Keratinocyte (primary cell): ENCODE results near the gene ZNF708. TPM values are rescaled to one million over a fixed set of nuclear protein-coding genes. Genes with fewer than 3 reads are reported as not detected.
"Not testable (repeated sequence)": the region's sequence is repeated elsewhere in the genome, so short reads cannot be mapped to it uniquely, and the experiment has no call there.

ENCODE experiments used
- DNase-seq: peaks from one replicate; pipeline ENCODE4 v3.0.0-alpha.2; 2011; ENCODE audit warnings: low read depth, missing footprints, low spot score
- FAIRE-seq: peaks from 2 replicates; lab custom pipeline; 2011; peaks lifted over from hg19 to GRCh38; lab: Jason Lieb, UNC
- H2AFZ ChIP-seq: 2 replicates; pipeline ENCODE4 v1.6.0; 2012; ENCODE audit warnings: low read length, control low read depth, inconsistent platforms; ENCODE audit not compliant: control insufficient read depth
- H3K27ac ChIP-seq: 2 replicates; pipeline ENCODE4 v1.5.1; 2011; ENCODE audit warnings: low read length; ENCODE audit not compliant: control insufficient read depth, insufficient read depth
- H3K27me3 ChIP-seq: 3 replicates; pipeline ENCODE4 v1.6.0; 2011; ENCODE audit warnings: low read length; ENCODE audit not compliant: control insufficient read depth, insufficient read depth; ENCODE audit errors: extremely low read depth
- H3K36me3 ChIP-seq, 2 experiments: 2 replicates in 1 of 2; 3 replicates in 1 of 2; pipeline ENCODE4 v1.5.1; 2011; ENCODE audit warnings: low read length in 2 of 2, mild to moderate bottlenecking in 1 of 2; ENCODE audit not compliant: control insufficient read depth in 2 of 2, insufficient read depth in 2 of 2; ENCODE audit errors: extremely low read depth in 1 of 2
- H3K4me1 ChIP-seq: 3 replicates; pipeline ENCODE4 v1.5.1; 2011; ENCODE audit warnings: low read length; ENCODE audit not compliant: control insufficient read depth, insufficient read depth; ENCODE audit errors: extremely low read depth
- H3K4me2 ChIP-seq: 3 replicates; pipeline ENCODE4 v1.6.0; 2011; ENCODE audit warnings: low read depth, low read length; ENCODE audit not compliant: control insufficient read depth, insufficient read depth; ENCODE audit errors: extremely low read depth
- H3K4me3 ChIP-seq, 3 experiments: fragments of 200-600 bp in 1 of 3; sonication (generic) in 1 of 3; 2 replicates in 2 of 3; 3 replicates in 1 of 3; pipeline ENCODE4 v1.5.1; 2011 to 2016; ENCODE audit warnings: low read length in 3 of 3, mild to moderate bottlenecking in 3 of 3, control low read depth in 2 of 3, inconsistent platforms in 1 of 3, low read depth in 1 of 3, mixed read lengths in 1 of 3, mixed run types in 1 of 3, moderate library complexity in 1 of 3; ENCODE audit not compliant: control insufficient read depth in 2 of 3, insufficient read depth in 2 of 3; ENCODE audit errors: extremely low read depth in 1 of 3
- H3K79me2 ChIP-seq: 2 replicates; pipeline ENCODE4 v1.6.0; 2012; ENCODE audit warnings: low read length; ENCODE audit not compliant: control insufficient read depth, insufficient read depth
- H3K9ac ChIP-seq: 3 replicates; pipeline ENCODE4 v1.6.0; 2011; ENCODE audit warnings: low read length; ENCODE audit not compliant: control insufficient read depth, insufficient read depth; ENCODE audit errors: extremely low read depth
- H3K9me1 ChIP-seq: 3 replicates; pipeline ENCODE4 v1.6.0; 2011; ENCODE audit warnings: low read length; ENCODE audit not compliant: control insufficient read depth, insufficient read depth; ENCODE audit errors: extremely low read depth
- H3K9me3 ChIP-seq: 2 replicates; pipeline ENCODE4 v1.5.1; 2012; ENCODE audit warnings: low read depth, low read length; ENCODE audit not compliant: control insufficient read depth
- H4K20me1 ChIP-seq: 3 replicates; pipeline ENCODE4 v1.6.0; 2011; ENCODE audit warnings: low read length; ENCODE audit not compliant: control insufficient read depth, insufficient read depth; ENCODE audit errors: extremely low read depth
- EZH2 ChIP-seq: IDR thresholded peaks from one replicate; pipeline ENCODE4 v1.6.1; 2012; ENCODE audit warnings: inconsistent platforms, mild to moderate bottlenecking, low read length, moderate library complexity
- dilution Hi-C: fragments of 300-500 bp; cut with MboI; formaldehyde crosslinking; loops from one replicate; pipeline ENCODE4 v1.7.0; 2020; ENCODE audit warnings: low sequenced_read_pairs; ENCODE audit not compliant: extremely low pct_ligation_motif_present
- polyA plus RNA-seq, 5 experiments: library from polyadenylated mRNA; depleted of rRNA in 3 of 5; stranded (reverse) in 3 of 5; stranded (forward) in 1 of 5; unstranded in 1 of 5; fragments of >200 nt; gene quantifications; 1 replicate in 1 of 5; 2 replicates in 3 of 5; 3 replicates in 1 of 5; pipeline versions ENCODE4 v1.2.1 to v1.2.3, GENCODE V29; 2011 to 2012; ENCODE audit warnings: missing spikeins in 2 of 5, low read depth in 1 of 5, low replicate concordance in 1 of 5
- TF ChIP-seq, protein P1 (sequence below), 3 experiments: IDR thresholded peaks in 1 of 3; conservative IDR thresholded peaks in 1 of 3; optimal IDR thresholded peaks in 1 of 3; 2 replicates in 2 of 3; 3 replicates in 1 of 3; pipeline versions ENCODE3 to v1.5.1; 2011; ENCODE audit warnings: low read length in 3 of 3, mild to moderate bottlenecking in 3 of 3, moderate library complexity in 2 of 3, control low read depth in 1 of 3, inconsistent platforms in 1 of 3; ENCODE audit not compliant: insufficient read depth in 2 of 3; ENCODE audit errors: extremely low read depth in 1 of 3

The ZNF708 gene
- polyA plus RNA-seq, 1 donor (not counting 4 experiments of a cell fraction or from before 2014, with no cell fraction given) = 5.7 TPM

DNA sequence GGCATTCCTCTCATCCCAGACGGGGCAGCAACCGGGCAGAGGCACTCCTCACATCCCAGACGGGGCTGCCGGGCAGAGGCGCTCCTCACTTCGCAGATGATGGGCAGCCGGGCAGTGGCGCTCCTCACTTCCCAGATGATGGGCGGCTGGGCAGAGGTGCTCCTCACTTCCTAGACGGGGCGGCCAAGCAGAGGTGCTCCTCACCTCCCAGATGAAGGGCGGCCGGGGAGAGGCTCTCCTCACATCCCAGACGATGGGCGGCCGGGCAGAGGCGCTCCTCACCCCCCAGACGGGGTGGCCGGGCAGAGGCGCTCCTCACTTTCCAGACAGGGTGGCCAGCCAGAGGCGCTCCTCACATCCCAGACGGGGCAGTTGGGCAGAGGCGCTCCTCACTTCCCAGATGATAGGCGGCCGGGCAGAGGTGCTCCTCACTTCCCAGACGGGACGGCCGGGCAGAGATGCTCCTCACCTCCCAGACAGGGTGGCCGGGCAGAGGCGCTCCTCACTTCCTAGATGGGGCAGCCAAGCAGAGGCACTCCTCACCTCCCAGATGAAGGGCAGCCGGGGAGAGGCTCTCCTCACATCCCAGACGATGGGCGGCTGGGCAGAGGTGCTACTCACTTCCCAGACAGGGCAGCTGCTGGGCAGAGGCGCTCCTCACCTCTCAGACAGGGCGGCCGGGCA lies 68.9 kb downstream of the ZNF708 start:
- FAIRE-seq (no peak), DNase-seq (no peak)
- H3K27me3 ChIP-seq = no peaks in the 10 kb centered on the region
- no peaks in the 10 kb centered on the region for H4K20me1 ChIP-seq
- no peak overlapping the region for H3K4me2 ChIP-seq
- TF ChIP-seq EZH2 = no peak
- TF ChIP-seq, protein P1, sequence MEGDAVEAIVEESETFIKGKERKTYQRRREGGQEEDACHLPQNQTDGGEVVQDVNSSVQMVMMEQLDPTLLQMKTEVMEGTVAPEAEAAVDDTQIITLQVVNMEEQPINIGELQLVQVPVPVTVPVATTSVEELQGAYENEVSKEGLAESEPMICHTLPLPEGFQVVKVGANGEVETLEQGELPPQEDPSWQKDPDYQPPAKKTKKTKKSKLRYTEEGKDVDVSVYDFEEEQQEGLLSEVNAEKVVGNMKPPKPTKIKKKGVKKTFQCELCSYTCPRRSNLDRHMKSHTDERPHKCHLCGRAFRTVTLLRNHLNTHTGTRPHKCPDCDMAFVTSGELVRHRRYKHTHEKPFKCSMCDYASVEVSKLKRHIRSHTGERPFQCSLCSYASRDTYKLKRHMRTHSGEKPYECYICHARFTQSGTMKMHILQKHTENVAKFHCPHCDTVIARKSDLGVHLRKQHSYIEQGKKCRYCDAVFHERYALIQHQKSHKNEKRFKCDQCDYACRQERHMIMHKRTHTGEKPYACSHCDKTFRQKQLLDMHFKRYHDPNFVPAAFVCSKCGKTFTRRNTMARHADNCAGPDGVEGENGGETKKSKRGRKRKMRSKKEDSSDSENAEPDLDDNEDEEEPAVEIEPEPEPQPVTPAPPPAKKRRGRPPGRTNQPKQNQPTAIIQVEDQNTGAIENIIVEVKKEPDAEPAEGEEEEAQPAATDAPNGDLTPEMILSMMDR (optimal IDR thresholded peaks at IDR 0.05 in 1 of 3, IDR thresholded peaks at IDR 0.05 in 1 of 3, conservative IDR thresholded peaks at IDR 0.05 in 1 of 3; ENCODE audit: extremely low read depth in 1 of 3, insufficient read depth in 2 of 3, low read length in 3 of 3) = no peak
- H3K4me3 ChIP-seq = no peak overlapping the region
- no peaks in the 10 kb centered on the region for H3K9me1 ChIP-seq
- H3K9me3 ChIP-seq = peaks cover 4% of the 10 kb centered on the region
- no peaks in the 10 kb centered on the region for H3K36me3 ChIP-seq
- H3K79me2 ChIP-seq = no peaks in the 10 kb centered on the region
- no peaks in the 10 kb centered on the region for H3K4me1 ChIP-seq
- no peak overlapping the region for H3K27ac ChIP-seq
- no peak overlapping the region for H2AFZ ChIP-seq
- H3K9ac ChIP-seq = no peak overlapping the region
- dilution Hi-C loops = no loop called here

DNA sequence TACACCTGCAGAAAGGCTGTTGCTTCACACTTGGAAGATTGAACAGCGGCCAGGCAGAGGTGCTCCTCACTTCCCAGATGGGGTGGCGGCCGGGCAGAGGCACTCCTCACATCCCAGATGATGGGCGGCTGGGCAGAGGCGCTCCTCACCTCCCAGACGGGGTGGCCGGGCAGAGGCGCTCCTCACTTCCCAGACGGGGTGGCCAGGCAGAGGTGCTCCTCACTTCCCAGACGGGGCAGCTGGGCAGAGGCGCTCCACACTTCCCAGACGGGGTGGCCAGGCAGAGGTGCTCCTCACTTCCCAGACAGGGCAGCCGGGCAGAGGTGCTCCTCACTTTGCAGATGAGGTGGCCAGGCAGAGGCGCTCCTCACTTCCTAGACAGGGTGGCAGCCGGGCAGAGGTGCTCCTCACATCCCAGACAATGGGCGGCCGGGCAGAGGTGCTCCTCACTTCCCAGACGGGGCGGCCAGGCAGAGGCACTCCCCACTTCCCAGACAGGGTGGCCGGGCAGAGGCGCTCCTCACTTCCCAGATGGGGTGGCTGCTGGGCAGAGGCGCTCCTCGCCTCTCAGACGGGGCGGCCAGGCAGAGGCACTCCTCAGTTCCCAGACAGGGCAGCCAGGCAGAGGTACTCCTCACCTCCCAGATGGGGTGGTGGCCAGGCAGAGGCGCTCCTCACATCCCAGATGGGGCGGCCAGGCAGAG lies 69.6 kb downstream of the ZNF708 start:
- H3K27ac ChIP-seq, H3K9me3 ChIP-seq, H3K4me1 ChIP-seq, H3K4me3 ChIP-seq, H3K9me1 ChIP-seq, H3K27me3 ChIP-seq, FAIRE-seq, dilution Hi-C loops, DNase-seq, H3K4me2 ChIP-seq, H4K20me1 ChIP-seq, H2AFZ ChIP-seq, H3K36me3 ChIP-seq, H3K9ac ChIP-seq, H3K79me2 ChIP-seq: not testable (repeated sequence)
